OCI-LY3 (cell line): ENCODE data around the gene CYTH1.
"Not testable (repeated sequence)": the region's sequence is repeated elsewhere in the genome, so short reads cannot be mapped to it uniquely, and the experiment has no call there.

Experiments used
- H2AFZ ChIP-seq: fragments of 200-600, 300-600 bp; shearing (Covaris generic); 2 replicates; pipeline ENCODE4 v1.6.0; 2014; ENCODE audit warnings: antibody characterized with exemption, low read depth, low read length
- H3K27ac ChIP-seq: fragments of 200-600, 300-600 bp; sonication (generic); 2 replicates; pipeline ENCODE4 v1.5.1; 2014; ENCODE audit warnings: mild to moderate bottlenecking, low read length, moderate library complexity, mixed read lengths
- H3K27me3 ChIP-seq: fragments of 200-600, 300-600 bp; sonication (generic); 2 replicates; pipeline ENCODE4 v1.6.1; 2014; ENCODE audit warnings: low read depth, low read length, mixed read lengths
- H3K36me3 ChIP-seq: fragments of 200-600, 300-600 bp; sonication (generic); replicated peaks from 2 replicates; pipeline ENCODE3; 2014; ENCODE audit warnings: low read depth, low read length, mixed read lengths
- H3K4me1 ChIP-seq: fragments of 300-600, 200-600 bp; sonication (generic); 2 replicates; pipeline ENCODE4 v1.6.1; 2014; ENCODE audit warnings: low read length, mixed read lengths
- H3K4me2 ChIP-seq: fragments of 200-600, 300-600 bp; sonication (generic); 2 replicates; pipeline ENCODE4 v1.6.1; 2014; ENCODE audit warnings: low read length, mixed read lengths
- H3K4me3 ChIP-seq: fragments of 300-600, 200-600 bp; sonication (generic); 2 replicates; pipeline ENCODE4 v1.5.1; 2014; ENCODE audit warnings: antibody characterized with exemption, mild to moderate bottlenecking, low read length, moderate library complexity
- H3K79me2 ChIP-seq: fragments of 300-600, 200-600 bp; shearing (Covaris generic); 2 replicates; pipeline ENCODE4 v1.6.1; 2014; ENCODE audit warnings: mild to moderate bottlenecking, low read length, mixed read lengths
- H3K9ac ChIP-seq: fragments of 300-600, 200-600 bp; shearing (Covaris generic); 2 replicates; pipeline ENCODE4 v1.6.0; 2014; ENCODE audit warnings: mild to moderate bottlenecking, low read length, moderate library complexity
- H3K9me3 ChIP-seq: fragments of 200-600, 300-600 bp; shearing (Covaris generic); 2 replicates; pipeline ENCODE4 v1.6.1; 2014; ENCODE audit warnings: low read length, mixed read lengths; ENCODE audit not compliant: insufficient read depth
- H4K20me1 ChIP-seq: fragments of 200-600, 300-600 bp; sonication (generic); 2 replicates; pipeline ENCODE4 v1.6.1; 2016; ENCODE audit warnings: low read length, mixed read lengths; ENCODE audit not compliant: insufficient read depth
- CTCF ChIP-seq: fragments of 200-600, 300-600 bp; sonication (generic); IDR thresholded peaks from 2 replicates; pipeline ENCODE4 v1.5.1; 2014; ENCODE audit warnings: antibody characterized with exemption, low read length, low read depth
- EZH2phosphoT487 ChIP-seq: fragments of 200-600 bp; shearing (Covaris generic); IDR thresholded peaks from 2 replicates; pipeline ENCODE4 v1.6.1; 2018; ENCODE audit warnings: antibody characterized with exemption, mixed run types, low read depth

CYTH1 gene

DNA sequence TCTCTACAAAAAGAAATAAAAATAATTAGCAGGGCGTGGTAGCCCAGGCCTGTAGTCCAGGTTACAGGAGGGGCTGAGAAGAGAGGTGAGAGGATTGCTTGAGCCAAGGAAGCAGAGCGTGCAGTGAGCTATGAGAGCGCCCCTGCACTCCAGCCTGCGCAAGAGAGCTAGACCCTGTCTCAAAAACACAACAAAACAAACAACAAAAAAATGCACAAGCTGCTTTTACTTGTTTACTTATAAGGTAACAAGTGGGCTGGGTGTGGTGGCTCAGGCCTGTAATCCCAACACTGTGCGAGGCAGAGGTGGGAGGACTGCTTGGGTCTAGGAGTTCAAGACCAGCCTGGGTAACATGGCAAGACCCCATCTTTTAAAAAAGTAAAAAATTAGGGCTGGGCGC lies 1.7 kb downstream of the CYTH1 start:
- no peaks in the 10 kb centered on the region for H3K36me3 ChIP-seq
- TF ChIP-seq CTCF: no peak
- no peak for TF ChIP-seq EZH2phosphoT487
- H3K4me2 ChIP-seq: peak overlapping the region; percentile 85
- H3K4me3 ChIP-seq: peak overlapping the region; percentile 95
- peak overlapping the region; percentile 81 for H3K27ac ChIP-seq
- H4K20me1 ChIP-seq: peaks cover 5% of the 10 kb centered on the region; the same call in 1 of the 2 replicates
- peak overlapping the region; percentile 92 for H3K9ac ChIP-seq
- no peak overlapping the region for H2AFZ ChIP-seq
- H3K4me1 ChIP-seq: peaks cover 38% of the 10 kb centered on the region
- H3K79me2 ChIP-seq: peaks cover 70% of the 10 kb centered on the region
- H3K27me3 ChIP-seq: no peaks in the 10 kb centered on the region
- H3K9me3 ChIP-seq: no peaks in the 10 kb centered on the region

- Histone ChIP-seq H3K36me3 (no peaks in the 10 kb centered on the region), H4K20me1 (peaks cover 5% of the 10 kb centered on the region; the same call in 1 of the 2 replicates), H3K79me2 (peaks cover 75% of the 10 kb centered on the region), H3K4me3 (peak overlapping the region; percentile 95), H2AFZ (no peak overlapping the region), H3K4me2 (peak overlapping the region; percentile 85), H3K27ac (peak overlapping the region; percentile 81), H3K9me3 (no peaks in the 10 kb centered on the region), H3K27me3 (no peaks in the 10 kb centered on the region), H3K4me1 (peaks cover 40% of the 10 kb centered on the region), H3K9ac (peak overlapping the region; percentile 92)
- TF ChIP-seq EZH2phosphoT487 (no peak), CTCF (no peak)
These were observed 2.2 kb downstream of the CYTH1 start for GRCh38 chr17:78779850-78780249.

GRCh38 chr17:78779286-78779651 lies 2.8 kb downstream of the CYTH1 start:
- peak overlapping the region; percentile 92; the same call in 1 of the 2 replicates for H3K9ac ChIP-seq
- H3K36me3 ChIP-seq: not testable (repeated sequence)

DNA sequence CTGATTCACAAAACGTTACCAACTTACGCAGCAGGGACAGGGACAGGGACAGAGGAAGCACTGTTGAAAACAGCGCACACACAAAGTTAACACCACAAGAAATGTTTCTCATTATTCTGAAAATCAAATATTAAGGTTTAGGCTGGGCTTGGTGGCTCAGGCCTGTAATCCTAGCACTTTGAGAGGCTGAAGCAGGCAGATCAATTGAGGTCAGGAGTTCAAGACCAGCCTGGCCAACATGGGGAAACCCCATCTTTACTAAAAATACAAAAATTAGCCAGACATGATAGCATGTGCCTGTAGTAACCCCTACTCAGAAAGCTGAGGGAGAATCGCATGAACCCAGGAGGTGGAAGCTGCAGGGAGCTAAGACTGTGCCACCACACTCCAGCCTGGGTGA lies 4.2 kb downstream of the CYTH1 start:
- Histone ChIP-seq H4K20me1 (peaks cover 5% of the 10 kb centered on the region; the same call in 1 of the 2 replicates), H2AFZ (no peak overlapping the region), H3K4me2 (0 out of 2 replicates have a peak overlapping the region, but pooled peaks have one; percentile 8), H3K79me2 (peaks cover 95% of the 10 kb centered on the region), H3K4me1 (peaks cover 56% of the 10 kb centered on the region), H3K36me3 (no peaks in the 10 kb centered on the region), H3K27ac (peak overlapping the region; percentile 51), H3K4me3 (no peak overlapping the region), H3K9ac (no peak overlapping the region), H3K9me3 (no peaks in the 10 kb centered on the region), H3K27me3 (no peaks in the 10 kb centered on the region)
- TF ChIP-seq CTCF (no peak), EZH2phosphoT487 (no peak)

More at GRCh38 chr17:78779286-78779651, 2.8 kb downstream of the CYTH1 start:
- Histone ChIP-seq H3K4me1 (peaks cover 46% of the 10 kb centered on the region), H3K4me2 (peak overlapping the region; percentile 85), H3K4me3 (peak overlapping the region; percentile 95), H3K79me2 (peaks cover 81% of the 10 kb centered on the region), H3K27ac (peak overlapping the region; percentile 81)
- not testable (repeated sequence) for H2AFZ ChIP-seq, H4K20me1 ChIP-seq, H3K9me3 ChIP-seq, H3K27me3 ChIP-seq
